ENCODE results near the gene DNAI4.

Gene DNAI4

GRCh38 chr1:66768965-66769364 lies 155.7 kb downstream of the DNAI4 start:
- H2AFZ ChIP-seq (ENCODE audit: low read length, unreplicated experiment), result no peak overlapping the region
- H3K36me3 ChIP-seq (ENCODE audit: insufficient read depth, low read length), result no peaks in the 10 kb centered on the region
- H3K4me1 ChIP-seq (ENCODE audit: control insufficient read depth, insufficient read depth, low read length, unreplicated experiment), result no peaks in the 10 kb centered on the region
- no peak overlapping the region for H3K27ac ChIP-seq (ENCODE audit: low read depth, low read length)
- H3K27me3 ChIP-seq (ENCODE audit: insufficient read depth, low read length), result no peaks in the 10 kb centered on the region
- H3K4me3 ChIP-seq (ENCODE audit: low read depth, low read length), result no peak overlapping the region
- H3K79me2 ChIP-seq (ENCODE audit: control insufficient read depth, insufficient read depth, low read length, unreplicated experiment), result no peaks in the 10 kb centered on the region

GRCh38 chr1:66767626-66768025 lies 157.0 kb downstream of the DNAI4 start:
- no peak overlapping the region for H3K27ac ChIP-seq (ENCODE audit: low read depth, low read length)
- no peaks in the 10 kb centered on the region for H3K36me3 ChIP-seq (ENCODE audit: insufficient read depth, low read length)
- no peaks in the 10 kb centered on the region for H3K4me1 ChIP-seq (ENCODE audit: control insufficient read depth, insufficient read depth, low read length, unreplicated experiment)
- no peaks in the 10 kb centered on the region for H3K79me2 ChIP-seq (ENCODE audit: control insufficient read depth, insufficient read depth, low read length, unreplicated experiment)
- no peak overlapping the region for H3K4me3 ChIP-seq (ENCODE audit: low read depth, low read length)
- H3K27me3 ChIP-seq (ENCODE audit: insufficient read depth, low read length), result no peaks in the 10 kb centered on the region
- no peak overlapping the region for H2AFZ ChIP-seq (ENCODE audit: low read length, unreplicated experiment)

- Histone ChIP-seq H3K36me3 (ENCODE audit: insufficient read depth, low read length) (no peaks in the 10 kb centered on the region), H3K27me3 (ENCODE audit: insufficient read depth, low read length) (no peaks in the 10 kb centered on the region), H3K79me2 (ENCODE audit: control insufficient read depth, insufficient read depth, low read length, unreplicated experiment) (no peaks in the 10 kb centered on the region), H2AFZ (ENCODE audit: low read length, unreplicated experiment) (peak overlapping the region; percentile 49), H3K4me3 (ENCODE audit: low read depth, low read length) (no peak overlapping the region), H3K4me1 (ENCODE audit: control insufficient read depth, insufficient read depth, low read length, unreplicated experiment) (no peaks in the 10 kb centered on the region), H3K27ac (ENCODE audit: low read depth, low read length) (no peak overlapping the region)
These were observed 159.6 kb downstream of the DNAI4 start for GRCh38 chr1:66764994-66765578.
